Heart left ventricle (tissue), 16 donors: ENCODE data around the gene ACSF2. TPM values are rescaled to one million over a fixed set of nuclear protein-coding genes. Genes with fewer than 3 reads are reported as not detected.
"Not testable (repeated sequence)": the region's sequence is repeated elsewhere in the genome, so short reads cannot be mapped to it uniquely, and the experiment has no call there.

Experiments
- ATAC-seq, 4 donors: fragments of 200-7000 bp; cut with Tn5 transposase; one replicate each; pipeline ENCODE4 v1.9.1; 2020 to 2022; ENCODE audit warnings: moderate library complexity in 4 of 4, mild to moderate bottlenecking in 3 of 4, moderate number of reproducible peaks in 1 of 4
- DNase-seq, 5 donors: peaks; one replicate each; pipeline ENCODE4 v3.0.0-alpha.2; 2020
- H3K27ac ChIP-seq, 12 donors: fragments of 200-600 bp; sonication (generic) in 4 of 12; one replicate each; pipeline versions ENCODE4 v1.5.0 to v1.8.0; 2016 to 2022; ENCODE audit warnings: mild to moderate bottlenecking in 2 of 12
- H3K27me3 ChIP-seq, 9 donors: fragments of 200-600 bp; sonication (generic) in 2 of 9; one replicate each; pipeline versions ENCODE4 v1.5.1 to v1.8.0; 2016 to 2022; ENCODE audit warnings: mild to moderate bottlenecking in 3 of 9
- H3K36me3 ChIP-seq, 9 donors: fragments of 200-600 bp; sonication (generic) in 2 of 9; one replicate each; pipeline versions ENCODE4 v1.5.0 to v1.8.0; 2018 to 2022; ENCODE audit warnings: mild to moderate bottlenecking in 2 of 9
- H3K4me1 ChIP-seq, 12 donors: fragments of 200-600 bp; sonication (generic) in 4 of 12; one replicate each; pipeline versions ENCODE4 v1.5.0 to v1.8.0; 2016 to 2022; ENCODE audit warnings: mild to moderate bottlenecking in 3 of 12
- H3K4me3 ChIP-seq, 12 donors: fragments of 200-600 bp; sonication (generic) in 4 of 12; one replicate each; pipeline versions ENCODE4 v1.5.0 to v1.8.0; 2017 to 2022; ENCODE audit warnings: mild to moderate bottlenecking in 9 of 12, moderate library complexity in 4 of 12
- H3K9me3 ChIP-seq, 12 donors: fragments of 200-600 bp; sonication (generic) in 4 of 12; one replicate each; pipeline versions ENCODE4 v1.5.0 to v1.8.0; 2016 to 2022; ENCODE audit warnings: mild to moderate bottlenecking in 1 of 12
- CTCF ChIP-seq, 12 donors: fragments of 200-600 bp; sonication (generic) in 4 of 12; IDR thresholded peaks; one replicate each; pipeline versions ENCODE4 v1.5.0 to v1.8.0; 2018 to 2022; ENCODE audit warnings: antibody characterized with exemption in 12 of 12, mild to moderate bottlenecking in 5 of 12
- POLR2A ChIP-seq, 2 donors: fragments of 450-650 bp; IDR thresholded peaks; one replicate each; pipeline ENCODE4 v1.6.1; 2017; ENCODE audit warnings: antibody characterized with exemption in 2 of 2, mild to moderate bottlenecking in 2 of 2, moderate library complexity in 2 of 2
- WGBS, 4 donors: extraction: QIAGEN DNeasy Blood & Tissue Kit in 2 of 4; methylation state at CpG; one replicate each; pipeline versions ENCODE4 v1.1.5 to v1.1.7; 2013 to 2018; 5-methylcytosine and 5-hydroxymethylcytosine counted together
- intact Hi-C, 10 donors: fragments of 100-400 bp; cut with DNase I; formaldehyde crosslinking; loops; one replicate each; pipeline versions ENCODE4 v1.11.1 to v1.14.2; 2022
- polyA plus RNA-seq, 2 donors: library from polyadenylated mRNA; stranded (reverse); fragments of 200-250 nt; gene quantifications; one replicate each; pipeline ENCODE4 v1.2.3, GENCODE V29; 2013
- total RNA-seq, 9 donors: library from RNA; depleted of rRNA in 2 of 9; stranded (reverse); fragments of >200 nt in 2 of 9; fragmentation: NEBNext Ultra II Directional in 3 of 9; extraction: Animal tissue kit (Norgen Biotek cat#: 25700) in 3 of 9; gene quantifications; one replicate each; pipeline versions ENCODE4 v1.1.0 to v1.2.4, GENCODE V29; 2016 to 2023
- donor health status: ischemic (EF 13 %, LVEDD 7.1; RV severe dilation, severe dysfunction).
- donor health status: healthy with polysubstance abuse.
- donor health status: DM: no; HTN: yes; CAD: no.
- donor health status: DM: no; HTN: no; CAD: no.
- donor health status: ischemic (EF 25% LVEDD 6.9; RV normal size, moderate dysfunction).
- donor health status: ischemic (EF 25% LVEDD 5.7; RV mildly dilated, moderate dysfunction).
- donor health status: healthy.
- donor health status: DM: yes; HTN: yes; CAD: no.
- donor health status: ischemic (EF 35%, LVEDD 5.7; RV mildly dilated, moderate dysfunction).
- donor health status: nonischemic (EF 11% LVEDD 7.7; RV severe dilation, severe dysfunction).
- donor health status: DM: yes; HTN: yes; CAD: no.
- donor health status: PGD.
- donor health status: ischemic (EF 29% LVEDD 5.4; RV normal size, mild dysfunction).
- donor health status: nonischemic (EF 23%, LVEDD 6.1; RV moderate dilation, normal function).

The ACSF2 gene
- total and polyA plus RNA-seq, 11 donors = 6.5 to 31.6 (median 17.4) TPM

- ATAC-seq (no peak), DNase-seq (no peak)
- H3K36me3 ChIP-seq = peaks cover 0 to 8% (median 0%) of the 10 kb centered on the region in 9 donors
- intact Hi-C loops = loop anchor here in 4 of 10 donors (10.0 kb wide), 4 partner anchors 46 to 106 kb away; partner anchors contain the start of genes ACSF2 (in 1 of the 4), EME1 (in 1 of the 4) and MRPL27 (in 1 of the 4)
- no peak for TF ChIP-seq POLR2A (IDR thresholded peaks at IDR 0.05)
- TF ChIP-seq CTCF (IDR thresholded peaks at IDR 0.05) = no peak
- peaks cover 7 to 23% (median 17%) of the 10 kb centered on the region in 9 donors for H3K27me3 ChIP-seq
- H3K27ac ChIP-seq = no peak overlapping the region
- WGBS, 4 donors = 83 to 85% (median 85%) methylated on average over 22 of the region's 22 CpGs
- no peak overlapping the region for H3K4me3 ChIP-seq
- H3K4me1 ChIP-seq = peaks cover 0 to 16% (median 11%) of the 10 kb centered on the region in 12 donors
- H3K9me3 ChIP-seq = no peaks in the 10 kb centered on the region
Observed at GRCh38 chr17:50471009-50471905, 45.2 kb downstream of the ACSF2 start.

- H3K27ac ChIP-seq = no peak overlapping the region
- no peak for ATAC-seq
- H3K9me3 ChIP-seq = no peaks in the 10 kb centered on the region
- DNase-seq = no peak
- H3K4me3 ChIP-seq = no peak overlapping the region
- intact Hi-C loops = loop anchor here in 4 of 10 donors (10.0 kb wide), 4 partner anchors 47 to 107 kb away; partner anchors contain the start of genes ACSF2 (in 1 of the 4), EME1 (in 1 of the 4) and MRPL27 (in 1 of the 4)
- peaks cover 7 to 23% (median 17%) of the 10 kb centered on the region in 9 donors for H3K27me3 ChIP-seq
- WGBS, 4 donors = 94 to 96% (median 96%) methylated on average over 10 of the region's 10 CpGs
- TF ChIP-seq CTCF (IDR thresholded peaks at IDR 0.05) (no peak), POLR2A (IDR thresholded peaks at IDR 0.05) (no peak)
- H3K36me3 ChIP-seq = peaks cover 0 to 8% (median 0%) of the 10 kb centered on the region in 9 donors
- H3K4me1 ChIP-seq = peaks cover 0 to 16% (median 11%) of the 10 kb centered on the region in 12 donors
Observed at GRCh38 chr17:50472286-50472685, 46.3 kb downstream of the ACSF2 start.

GRCh38 chr17:50472761-50473161 lies 46.7 kb downstream of the ACSF2 start:
- peaks cover 0 to 16% (median 12%) of the 10 kb centered on the region in 12 donors for H3K4me1 ChIP-seq
- not testable (repeated sequence) for ATAC-seq, H3K36me3 ChIP-seq, H3K27ac ChIP-seq, DNase-seq, H3K9me3 ChIP-seq, H3K4me3 ChIP-seq
- peaks cover 7 to 22% (median 15%) of the 10 kb centered on the region in 9 donors for H3K27me3 ChIP-seq
- intact Hi-C loops = loop anchor here in 4 of 10 donors (10.0 kb wide), 4 partner anchors 48 to 108 kb away; partner anchors contain the start of genes ACSF2 (in 1 of the 4), EME1 (in 1 of the 4) and MRPL27 (in 1 of the 4)
- 91 to 94% (median 92%) methylated on average over 13 of the region's 13 CpGs for WGBS, 4 donors

- Histone ChIP-seq H3K4me3 (no peak overlapping the region), H3K36me3 (peaks cover 0 to 8% (median 0%) of the 10 kb centered on the region in 9 donors), H3K27ac (no peak overlapping the region), H3K27me3 (peaks cover 0 to 10% (median 4%) of the 10 kb centered on the region in 9 donors), H3K9me3 (no peaks in the 10 kb centered on the region), H3K4me1 (peaks cover 0 to 14% (median 10%) of the 10 kb centered on the region in 12 donors)
- no peak for TF ChIP-seq POLR2A (IDR thresholded peaks at IDR 0.05)
- TF ChIP-seq CTCF (IDR thresholded peaks at IDR 0.05) = no peak
- intact Hi-C loops = loop anchor here in 4 of 10 donors (10.0 kb wide), 4 partner anchors 49 to 109 kb away; partner anchors contain the start of genes ACSF2 (in 1 of the 4), EME1 (in 1 of the 4) and MRPL27 (in 1 of the 4)
- ATAC-seq = no peak
- 88 to 91% (median 90%) methylated on average over 11 of the region's 11 CpGs for WGBS, 4 donors
- no peak for DNase-seq
Observed at GRCh38 chr17:50473901-50474300, 47.9 kb downstream of the ACSF2 start.
